ENCODE results near the gene MAP3K12. TPM values are rescaled to one million over a fixed set of nuclear protein-coding genes. Genes with fewer than 3 reads are reported as not detected.
A peak's percentile ranks its signal among the peaks of the same experiment; 100 is the strongest.

MAP3K12 gene
- total and polyA plus RNA-seq, 2 of the 13 experiments (the other 11 are each of a cell fraction or from before 2014, with no cell fraction given), result 0.20 to 1.1 TPM

DNA sequence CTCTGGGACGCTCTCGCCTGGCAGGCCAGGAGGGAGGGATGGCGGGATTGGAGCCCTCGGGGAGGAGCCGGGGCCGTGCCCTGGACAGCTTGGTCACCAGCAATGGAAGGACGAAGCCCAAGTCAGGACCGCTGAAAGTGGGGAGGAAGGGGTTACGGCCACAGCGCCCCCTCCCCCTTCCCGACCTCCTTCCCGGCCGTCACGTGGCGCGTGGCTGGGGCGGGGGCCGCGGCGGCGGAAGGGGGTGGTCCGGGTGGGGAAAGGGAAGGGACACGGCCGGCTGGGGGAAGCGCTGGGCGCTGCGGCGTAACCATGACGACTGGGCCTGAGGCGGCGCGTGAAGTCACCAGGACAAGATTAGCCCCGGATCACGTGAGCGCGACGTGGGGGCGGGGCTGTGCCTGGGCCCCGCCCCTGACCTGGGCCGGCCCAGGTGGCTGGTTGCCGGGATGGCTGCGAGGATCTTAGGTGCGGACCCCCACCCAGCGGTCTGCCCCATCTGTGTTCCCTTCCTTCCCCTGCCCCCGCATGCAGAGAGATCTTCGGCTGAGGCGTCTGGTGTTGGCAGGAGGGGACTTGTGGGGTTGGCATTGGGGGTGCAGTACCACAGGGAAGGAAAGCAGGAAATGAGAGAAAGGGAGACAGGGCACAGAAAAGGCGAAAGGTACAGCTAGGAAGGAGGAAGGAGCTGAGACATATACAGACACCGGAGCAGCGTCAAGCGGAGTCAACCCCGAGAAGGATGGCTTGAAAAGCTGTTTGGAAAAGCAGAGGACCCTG is 6.2 kb downstream of the MAP3K12 start (continued):
- TF ChIP-seq, protein P1, sequence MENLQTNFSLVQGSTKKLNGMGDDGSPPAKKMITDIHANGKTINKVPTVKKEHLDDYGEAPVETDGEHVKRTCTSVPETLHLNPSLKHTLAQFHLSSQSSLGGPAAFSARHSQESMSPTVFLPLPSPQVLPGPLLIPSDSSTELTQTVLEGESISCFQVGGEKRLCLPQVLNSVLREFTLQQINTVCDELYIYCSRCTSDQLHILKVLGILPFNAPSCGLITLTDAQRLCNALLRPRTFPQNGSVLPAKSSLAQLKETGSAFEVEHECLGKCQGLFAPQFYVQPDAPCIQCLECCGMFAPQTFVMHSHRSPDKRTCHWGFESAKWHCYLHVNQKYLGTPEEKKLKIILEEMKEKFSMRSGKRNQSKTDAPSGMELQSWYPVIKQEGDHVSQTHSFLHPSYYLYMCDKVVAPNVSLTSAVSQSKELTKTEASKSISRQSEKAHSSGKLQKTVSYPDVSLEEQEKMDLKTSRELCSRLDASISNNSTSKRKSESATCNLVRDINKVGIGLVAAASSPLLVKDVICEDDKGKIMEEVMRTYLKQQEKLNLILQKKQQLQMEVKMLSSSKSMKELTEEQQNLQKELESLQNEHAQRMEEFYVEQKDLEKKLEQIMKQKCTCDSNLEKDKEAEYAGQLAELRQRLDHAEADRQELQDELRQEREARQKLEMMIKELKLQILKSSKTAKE (CRISPR knock-in tag; IDR thresholded peaks at IDR 0.05; ENCODE audit: borderline replicate concordance), result peak; percentile 50
- TF ChIP-seq RFX1 (IDR thresholded peaks at IDR 0.05) (peak; percentile 77), HNRNPLL (IDR thresholded peaks at IDR 0.05; ENCODE audit: low read depth, low read length, poor library complexity, severe bottlenecking) (peak; percentile 47), IRF2 (CRISPR knock-in tag; IDR thresholded peaks at IDR 0.05) (peak; percentile 47), ASH2L (IDR thresholded peaks at IDR 0.05; ENCODE audit: insufficient read length, low read depth, low read length) (peak; percentile 19), ARNT2 (CRISPR knock-in tag; IDR thresholded peaks at IDR 0.05; ENCODE audit: low read depth) (0 out of 2 replicates have a peak, but pooled peaks have one; percentile 10), CREB1 (IDR thresholded peaks at IDR 0.05) (peak; percentile 52), CREB1 (CRISPR knock-in tag; IDR thresholded peaks at IDR 0.05) (no peak), SALL1 (CRISPR knock-in tag; IDR thresholded peaks at IDR 0.05) (peak; percentile 29; the same call in 1 of the 2 replicates), ZNF652 (CRISPR knock-in tag; IDR thresholded peaks at IDR 0.05; ENCODE audit: borderline replicate concordance, low read depth) (peak; percentile 96), MEIS1 (CRISPR knock-in tag; IDR thresholded peaks at IDR 0.05; ENCODE audit: borderline replicate concordance) (0 out of 2 replicates have a peak, but pooled peaks have one; percentile 44), ZNF709 (CRISPR knock-in tag; IDR thresholded peaks at IDR 0.05) (0 out of 2 replicates have a peak, but pooled peaks have one; percentile 39), PHF8 (CRISPR knock-in tag; IDR thresholded peaks at IDR 0.05) (0 out of 2 replicates have a peak, but pooled peaks have one; percentile 46), ZFY (CRISPR knock-in tag; IDR thresholded peaks at IDR 0.05) (peak; percentile 43)
- TF ChIP-seq, protein P2, sequence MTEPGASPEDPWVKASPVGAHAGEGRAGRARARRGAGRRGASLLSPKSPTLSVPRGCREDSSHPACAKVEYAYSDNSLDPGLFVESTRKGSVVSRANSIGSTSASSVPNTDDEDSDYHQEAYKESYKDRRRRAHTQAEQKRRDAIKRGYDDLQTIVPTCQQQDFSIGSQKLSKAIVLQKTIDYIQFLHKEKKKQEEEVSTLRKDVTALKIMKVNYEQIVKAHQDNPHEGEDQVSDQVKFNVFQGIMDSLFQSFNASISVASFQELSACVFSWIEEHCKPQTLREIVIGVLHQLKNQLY (CRISPR knock-in tag; IDR thresholded peaks at IDR 0.05), result no peak
- TF ChIP-seq, protein P3, sequence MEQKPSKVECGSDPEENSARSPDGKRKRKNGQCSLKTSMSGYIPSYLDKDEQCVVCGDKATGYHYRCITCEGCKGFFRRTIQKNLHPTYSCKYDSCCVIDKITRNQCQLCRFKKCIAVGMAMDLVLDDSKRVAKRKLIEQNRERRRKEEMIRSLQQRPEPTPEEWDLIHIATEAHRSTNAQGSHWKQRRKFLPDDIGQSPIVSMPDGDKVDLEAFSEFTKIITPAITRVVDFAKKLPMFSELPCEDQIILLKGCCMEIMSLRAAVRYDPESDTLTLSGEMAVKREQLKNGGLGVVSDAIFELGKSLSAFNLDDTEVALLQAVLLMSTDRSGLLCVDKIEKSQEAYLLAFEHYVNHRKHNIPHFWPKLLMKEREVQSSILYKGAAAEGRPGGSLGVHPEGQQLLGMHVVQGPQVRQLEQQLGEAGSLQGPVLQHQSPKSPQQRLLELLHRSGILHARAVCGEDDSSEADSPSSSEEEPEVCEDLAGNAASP (CRISPR knock-in tag; IDR thresholded peaks at IDR 0.05; ENCODE audit: borderline replicate concordance), result peak; percentile 39; the same call in 1 of the 2 replicates
- TF ChIP-seq, protein P4, sequence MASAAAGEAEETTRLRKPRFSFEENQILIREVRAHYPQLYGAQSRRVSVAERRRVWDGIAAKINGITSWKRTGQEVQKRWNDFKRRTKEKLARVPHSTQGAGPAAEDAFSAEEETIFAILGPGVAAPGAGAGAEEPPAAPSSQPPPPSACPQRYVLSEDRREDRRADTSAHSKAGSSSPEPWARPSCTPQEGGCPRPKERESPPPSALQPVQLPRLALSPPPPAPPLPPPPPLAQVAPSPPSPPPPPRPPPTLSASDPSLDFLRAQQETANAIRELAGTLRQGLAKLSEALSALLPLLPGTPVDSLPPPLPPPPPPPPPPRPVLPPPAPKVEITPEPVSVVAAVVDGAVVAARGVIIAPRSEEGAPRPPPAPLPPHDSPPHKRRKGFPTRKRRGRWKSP (CRISPR knock-in tag; IDR thresholded peaks at IDR 0.05), result 0 out of 2 replicates have a peak, but pooled peaks have one; percentile 25
- TF ChIP-seq, protein P5, sequence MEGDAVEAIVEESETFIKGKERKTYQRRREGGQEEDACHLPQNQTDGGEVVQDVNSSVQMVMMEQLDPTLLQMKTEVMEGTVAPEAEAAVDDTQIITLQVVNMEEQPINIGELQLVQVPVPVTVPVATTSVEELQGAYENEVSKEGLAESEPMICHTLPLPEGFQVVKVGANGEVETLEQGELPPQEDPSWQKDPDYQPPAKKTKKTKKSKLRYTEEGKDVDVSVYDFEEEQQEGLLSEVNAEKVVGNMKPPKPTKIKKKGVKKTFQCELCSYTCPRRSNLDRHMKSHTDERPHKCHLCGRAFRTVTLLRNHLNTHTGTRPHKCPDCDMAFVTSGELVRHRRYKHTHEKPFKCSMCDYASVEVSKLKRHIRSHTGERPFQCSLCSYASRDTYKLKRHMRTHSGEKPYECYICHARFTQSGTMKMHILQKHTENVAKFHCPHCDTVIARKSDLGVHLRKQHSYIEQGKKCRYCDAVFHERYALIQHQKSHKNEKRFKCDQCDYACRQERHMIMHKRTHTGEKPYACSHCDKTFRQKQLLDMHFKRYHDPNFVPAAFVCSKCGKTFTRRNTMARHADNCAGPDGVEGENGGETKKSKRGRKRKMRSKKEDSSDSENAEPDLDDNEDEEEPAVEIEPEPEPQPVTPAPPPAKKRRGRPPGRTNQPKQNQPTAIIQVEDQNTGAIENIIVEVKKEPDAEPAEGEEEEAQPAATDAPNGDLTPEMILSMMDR (CRISPR knock-in tag; IDR thresholded peaks at IDR 0.05), result peak; percentile 11
- TF ChIP-seq, protein P6, sequence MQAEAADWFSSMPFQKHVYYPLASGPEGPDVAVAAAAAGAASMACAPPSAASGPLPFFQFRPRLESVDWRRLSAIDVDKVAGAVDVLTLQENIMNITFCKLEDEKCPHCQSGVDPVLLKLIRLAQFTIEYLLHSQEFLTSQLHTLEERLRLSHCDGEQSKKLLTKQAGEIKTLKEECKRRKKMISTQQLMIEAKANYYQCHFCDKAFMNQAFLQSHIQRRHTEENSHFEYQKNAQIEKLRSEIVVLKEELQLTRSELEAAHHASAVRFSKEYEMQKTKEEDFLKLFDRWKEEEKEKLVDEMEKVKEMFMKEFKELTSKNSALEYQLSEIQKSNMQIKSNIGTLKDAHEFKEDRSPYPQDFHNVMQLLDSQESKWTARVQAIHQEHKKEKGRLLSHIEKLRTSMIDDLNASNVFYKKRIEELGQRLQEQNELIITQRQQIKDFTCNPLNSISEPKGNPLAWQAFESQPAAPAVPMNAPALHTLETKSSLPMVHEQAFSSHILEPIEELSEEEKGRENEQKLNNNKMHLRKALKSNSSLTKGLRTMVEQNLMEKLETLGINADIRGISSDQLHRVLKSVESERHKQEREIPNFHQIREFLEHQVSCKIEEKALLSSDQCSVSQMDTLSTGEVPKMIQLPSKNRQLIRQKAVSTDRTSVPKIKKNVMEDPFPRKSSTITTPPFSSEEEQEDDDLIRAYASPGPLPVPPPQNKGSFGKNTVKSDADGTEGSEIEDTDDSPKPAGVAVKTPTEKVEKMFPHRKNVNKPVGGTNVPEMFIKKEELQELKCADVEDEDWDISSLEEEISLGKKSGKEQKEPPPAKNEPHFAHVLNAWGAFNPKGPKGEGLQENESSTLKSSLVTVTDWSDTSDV (CRISPR knock-in tag; IDR thresholded peaks at IDR 0.05), result 0 out of 2 replicates have a peak, but pooled peaks have one; percentile 42

Data from HepG2 (cell line).